GM19043 (cell line): ENCODE data around the gene CCN2.
"Not testable (repeated sequence)": the region's sequence is repeated elsewhere in the genome, so short reads cannot be mapped to it uniquely, and the experiment has no call there.

Experiments used
- ATAC-seq: cut with Tn5 transposase; IDR thresholded peaks from one replicate; pipeline ENCODE4 v1.9.1; 2021; ENCODE audit warnings: low read depth; ENCODE audit not compliant: unreplicated experiment

The CCN2 gene

GRCh38 chr6:131911951-131912350, 39.2 kb downstream of the CCN2 start:
- no peak for ATAC-seq

GRCh38 chr6:131910956-131911355, 40.2 kb downstream of the CCN2 start:
- no peak for ATAC-seq

- ATAC-seq: no peak
Measured at GRCh38 chr6:131910219-131910589, 41.0 kb downstream of the CCN2 start.

DNA sequence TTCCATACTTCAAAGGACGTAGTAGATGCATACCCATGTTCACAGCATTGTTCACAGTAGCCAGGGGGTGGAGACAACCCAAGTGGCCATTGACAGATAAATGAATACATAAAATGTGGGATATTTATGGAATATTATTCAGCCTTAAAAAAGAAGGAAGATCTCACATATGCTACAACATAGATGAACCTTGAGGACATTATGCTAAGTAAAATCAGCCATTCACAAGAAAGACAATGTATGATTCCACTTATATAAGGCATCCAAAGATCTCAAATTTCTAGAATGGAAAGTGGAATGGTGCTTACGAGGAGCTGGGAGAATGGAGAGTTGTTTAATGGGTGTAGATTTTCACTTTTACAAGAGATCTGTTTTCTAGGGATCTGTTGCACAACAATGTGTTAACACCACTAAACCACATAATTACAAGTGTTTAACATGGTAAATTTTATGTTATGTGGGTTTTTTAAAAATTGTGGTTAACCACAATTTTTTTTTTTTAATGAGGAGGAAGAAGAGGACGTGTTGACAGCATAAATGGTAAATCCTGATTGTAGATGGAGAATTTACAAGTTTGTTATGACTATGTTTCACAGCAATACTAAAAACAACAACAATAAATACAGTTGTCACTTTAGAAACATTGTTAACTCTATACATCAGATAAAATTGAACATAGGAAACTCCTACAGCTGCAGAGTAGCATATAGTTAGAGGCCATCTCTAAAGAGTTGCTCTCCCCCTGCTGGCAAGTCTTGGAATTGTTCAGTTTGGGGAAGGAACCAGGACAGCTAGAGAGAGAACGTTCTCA, 41.6 kb downstream of the CCN2 start:
- ATAC-seq: peak; percentile 95

DNA sequence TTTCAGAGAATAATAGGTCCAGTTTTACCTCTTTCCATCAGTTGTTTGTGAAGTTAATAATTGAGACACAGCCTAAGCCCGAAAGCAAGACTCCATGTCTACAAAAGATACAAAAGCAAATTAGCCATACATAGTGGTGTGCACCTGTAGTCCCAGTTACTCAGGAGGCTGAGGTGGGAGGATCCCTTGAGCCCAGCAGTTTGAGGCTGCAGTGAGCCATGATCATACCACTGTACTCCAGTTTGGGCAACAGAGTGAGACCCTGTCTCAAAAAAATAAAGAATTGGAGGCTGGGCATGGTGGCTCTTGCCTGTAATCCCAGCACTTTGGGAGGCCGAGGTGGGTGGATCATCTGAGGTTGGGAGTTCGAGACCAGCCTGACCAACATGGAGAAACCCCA, 42.4 kb downstream of the CCN2 start:
- ATAC-seq: not testable (repeated sequence)

DNA sequence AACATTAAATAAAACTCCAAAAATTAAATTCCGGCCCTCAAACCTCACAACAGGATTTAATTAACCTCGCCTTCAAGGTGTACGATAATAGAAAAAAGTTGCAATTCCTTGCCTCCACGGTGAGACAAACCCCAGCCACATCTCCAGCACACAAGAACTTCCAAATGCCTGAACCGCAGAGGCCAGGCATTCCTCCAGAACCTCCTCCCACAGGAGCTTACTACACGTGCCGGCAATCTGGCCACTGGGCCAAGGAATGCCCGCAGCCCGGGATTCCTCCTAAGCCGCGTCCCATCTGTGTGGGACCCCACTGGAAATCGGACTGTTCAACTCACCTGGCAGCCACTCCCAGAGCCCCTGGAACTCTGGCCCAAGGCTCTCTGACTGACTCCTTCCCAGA, 47.4 kb downstream of the CCN2 start:
- ATAC-seq: not testable (repeated sequence)

GRCh38 chr6:131901326-131901873, 49.8 kb downstream of the CCN2 start:
- not testable (repeated sequence) for ATAC-seq

GRCh38 chr6:131900231-131900630, 50.9 kb downstream of the CCN2 start:
- ATAC-seq: no peak

GRCh38 chr6:131898718-131899117, 52.5 kb downstream of the CCN2 start:
- no peak for ATAC-seq
